ENCODE data around the gene ARMC7. TPM values are rescaled to one million over a fixed set of nuclear protein-coding genes. Genes with fewer than 3 reads are reported as not detected.

The ARMC7 gene
- total and polyA plus RNA-seq, 10 of the 15 experiments (the other 5 are each of a cell fraction or from before 2014, with no cell fraction given), result 1.5 to 19.8 (median 6.3) TPM

- 0 out of 2 replicates have a peak, but pooled peaks have one; percentile 8 for TF ChIP-seq MTA2 (IDR thresholded peaks at IDR 0.05; ENCODE audit: low read depth)
- TF ChIP-seq ZBTB40 (IDR thresholded peaks at IDR 0.05; ENCODE audit: borderline replicate concordance), result peak; percentile 60
- peak; percentile 74; the same call in 1 of the 2 replicates for TF ChIP-seq NBN (IDR thresholded peaks at IDR 0.05)
Measured at GRCh38 chr17:75132018-75133000, 22.5 kb downstream of the ARMC7 start (continued).

GRCh38 chr17:75133001-75133400 lies 23.2 kb downstream of the ARMC7 start:
- peaks cover 21% of the 10 kb centered on the region for H3K79me2 ChIP-seq (ENCODE audit: control insufficient read depth, insufficient read depth, low read length)
- no TSS peak for BruUV-seq (replicated peaks)
- intact Hi-C loops (cut with micrococcal nuclease; ENCODE audit: unreplicated experiment) (no loop called here), in situ Hi-C loops (cut with MboI) (no loop called here)
- H4K20me1 ChIP-seq (ENCODE audit: control insufficient read depth, insufficient read depth), result no peaks in the 10 kb centered on the region
- peaks cover 14% of the 10 kb centered on the region for H3K4me1 ChIP-seq (ENCODE audit: control insufficient read depth, insufficient read depth, low read length)
- ChIA-PET RAD21 (ENCODE audit: unreplicated experiment) (interaction anchor here (2.9 to 4.7 kb wide), 2 partner anchors 18 to 171 kb away, joined by 30 to 70 read pairs; no protein-coding TSS in a partner anchor), SMC1A (ENCODE audit: uncharacterized antibody, unreplicated experiment) (interaction anchor here (0.6 to 6.1 kb wide), 6 partner anchors 18 to 171 kb away, joined by 3 to 77 read pairs (median 6); no protein-coding TSS in a partner anchor), POLR2A (interaction anchor here (0.6 to 6.2 kb wide), 6 partner anchors 12 to 171 kb away, joined by 3 to 53 read pairs (median 4); partner anchors contain the start of gene ARMC7), CTCF (interaction anchor here (0.6 to 9.3 kb wide), 8 partner anchors 12 to 172 kb away, joined by 3 to 167 read pairs (median 8); no protein-coding TSS in a partner anchor)
- H3K9me3 ChIP-seq (replicated peaks; ENCODE audit: control insufficient read depth, insufficient read depth, low read length), result no peaks in the 10 kb centered on the region
- no peak for ATAC-seq
- H3K4me3 ChIP-seq, result no peak overlapping the region
- DNase-seq (ENCODE audit: low read depth, low spot score), result no peak
- no peak overlapping the region for H3K27ac ChIP-seq (ENCODE audit: control insufficient read depth, insufficient read depth)
- no peak overlapping the region for H3K4me2 ChIP-seq (ENCODE audit: control insufficient read depth, insufficient read depth)
- no peaks in the 10 kb centered on the region for H3K27me3 ChIP-seq (replicated peaks in 1 of 2; ENCODE audit: control insufficient read depth in 2 of 2, insufficient read depth in 2 of 2, low read length in 1 of 2)
- no peak for FAIRE-seq
- TF ChIP-seq ZNF622 (IDR thresholded peaks at IDR 0.05) (no peak), ZBTB33 (IDR thresholded peaks at IDR 0.05) (no peak), E2F8 (IDR thresholded peaks at IDR 0.05; ENCODE audit: low read depth, partially characterized antibody) (no peak)
- no peak overlapping the region for H2AFZ ChIP-seq (ENCODE audit: control insufficient read depth, low read depth, low read length)
- peaks cover 1 to 6% of the 10 kb centered on the region in 2 experiments for H3K36me3 ChIP-seq (ENCODE audit: control insufficient read depth in 2 of 2, insufficient read depth in 2 of 2, low read length in 1 of 2)
- whole genome bisulfite sequencing (ENCODE audit: insufficient coverage, insufficient replicate concordance, low lambda C conversion rate, missing lambda C conversion rate), result 100% methylated on average over 3 of the region's 3 CpGs
- H3K9ac ChIP-seq (ENCODE audit: control insufficient read depth, insufficient read depth, low read length), result no peak overlapping the region

All from GM12878 (cell line).